RWPE2 (cell line): Measurements from ENCODE around the gene ADRB1.

ENCODE experiments used
- ATAC-seq: fragments of 200-7000 bp; cut with Tn5 transposase; 3 replicates; pipeline ENCODE4 v1.9.1; 2021; ENCODE audit warnings: low read depth
- DNase-seq: peaks from one replicate; pipeline ENCODE4 v3.0.0-alpha.2; 2020; ENCODE audit warnings: low spot score
- H3K27ac ChIP-seq: fragments of 450-650 bp; 2 replicates; pipeline ENCODE4 v1.5.1; 2017; ENCODE audit warnings: mild to moderate bottlenecking; ENCODE audit not compliant: poor library complexity, severe bottlenecking
- H3K27me3 ChIP-seq: fragments of 250-450 bp; sonication (Bioruptor Pico); 2 replicates; pipeline ENCODE4 v1.5.1; 2021; ENCODE audit warnings: mild to moderate bottlenecking, moderate library complexity; ENCODE audit not compliant: insufficient read depth, poor library complexity, severe bottlenecking
- H3K36me3 ChIP-seq: fragments of 250-450 bp; sonication (Bioruptor Pico); 2 replicates; pipeline ENCODE4 v1.5.1; 2020; ENCODE audit warnings: low read depth, mild to moderate bottlenecking, moderate library complexity
- H3K4me1 ChIP-seq: fragments of 250-450 bp; sonication (Bioruptor Pico); 2 replicates; pipeline ENCODE4 v1.5.1; 2021; ENCODE audit warnings: mild to moderate bottlenecking, moderate library complexity; ENCODE audit not compliant: insufficient read depth, poor library complexity, severe bottlenecking
- H3K4me3 ChIP-seq: fragments of 250-450 bp; sonication (Bioruptor Pico); 2 replicates; pipeline ENCODE4 v1.5.1; 2021; ENCODE audit warnings: mild to moderate bottlenecking, moderate library complexity; ENCODE audit not compliant: severe bottlenecking
- H3K9me3 ChIP-seq: fragments of 250-450 bp; sonication (Bioruptor Pico); 2 replicates; pipeline ENCODE4 v1.5.1; 2021; ENCODE audit warnings: mild to moderate bottlenecking, moderate library complexity; ENCODE audit not compliant: severe bottlenecking
- TF ChIP-seq, protein P1 (sequence below): fragments of 450-650 bp; IDR thresholded peaks from one replicate; pipeline ENCODE4 v1.5.1; 2017; ENCODE audit warnings: mild to moderate bottlenecking, moderate library complexity; ENCODE audit not compliant: poor library complexity, severe bottlenecking

The ADRB1 gene

DNA sequence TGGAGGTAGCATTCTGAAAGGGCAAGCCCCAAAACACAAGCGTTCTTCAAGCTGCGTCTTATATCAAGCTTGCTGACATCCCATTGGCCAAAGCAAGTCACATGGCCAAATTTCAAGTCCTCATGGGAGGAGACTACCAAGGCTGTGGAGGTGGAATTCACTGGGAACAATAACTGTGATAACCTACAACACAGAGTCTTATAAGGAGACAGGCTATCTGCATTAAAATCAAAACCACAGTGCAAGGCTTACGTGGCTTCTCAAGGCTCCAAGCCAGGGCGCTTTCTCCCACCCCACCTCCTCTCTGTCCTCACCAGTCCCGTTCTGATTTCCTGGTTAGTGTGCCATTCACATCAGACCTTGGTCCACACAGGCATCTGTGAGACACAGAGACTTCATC, 39.4 kb downstream of the ADRB1 start:
- H3K27me3 ChIP-seq: no peaks in the 10 kb centered on the region
- no peak overlapping the region for H3K4me3 ChIP-seq
- DNase-seq (no peak), ATAC-seq (no peak)
- no peak overlapping the region for H3K27ac ChIP-seq
- H3K9me3 ChIP-seq: no peaks in the 10 kb centered on the region
- peaks cover 4% of the 10 kb centered on the region for H3K4me1 ChIP-seq
- H3K36me3 ChIP-seq: no peaks in the 10 kb centered on the region
- TF ChIP-seq, protein P1, sequence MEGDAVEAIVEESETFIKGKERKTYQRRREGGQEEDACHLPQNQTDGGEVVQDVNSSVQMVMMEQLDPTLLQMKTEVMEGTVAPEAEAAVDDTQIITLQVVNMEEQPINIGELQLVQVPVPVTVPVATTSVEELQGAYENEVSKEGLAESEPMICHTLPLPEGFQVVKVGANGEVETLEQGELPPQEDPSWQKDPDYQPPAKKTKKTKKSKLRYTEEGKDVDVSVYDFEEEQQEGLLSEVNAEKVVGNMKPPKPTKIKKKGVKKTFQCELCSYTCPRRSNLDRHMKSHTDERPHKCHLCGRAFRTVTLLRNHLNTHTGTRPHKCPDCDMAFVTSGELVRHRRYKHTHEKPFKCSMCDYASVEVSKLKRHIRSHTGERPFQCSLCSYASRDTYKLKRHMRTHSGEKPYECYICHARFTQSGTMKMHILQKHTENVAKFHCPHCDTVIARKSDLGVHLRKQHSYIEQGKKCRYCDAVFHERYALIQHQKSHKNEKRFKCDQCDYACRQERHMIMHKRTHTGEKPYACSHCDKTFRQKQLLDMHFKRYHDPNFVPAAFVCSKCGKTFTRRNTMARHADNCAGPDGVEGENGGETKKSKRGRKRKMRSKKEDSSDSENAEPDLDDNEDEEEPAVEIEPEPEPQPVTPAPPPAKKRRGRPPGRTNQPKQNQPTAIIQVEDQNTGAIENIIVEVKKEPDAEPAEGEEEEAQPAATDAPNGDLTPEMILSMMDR: no peak

DNA sequence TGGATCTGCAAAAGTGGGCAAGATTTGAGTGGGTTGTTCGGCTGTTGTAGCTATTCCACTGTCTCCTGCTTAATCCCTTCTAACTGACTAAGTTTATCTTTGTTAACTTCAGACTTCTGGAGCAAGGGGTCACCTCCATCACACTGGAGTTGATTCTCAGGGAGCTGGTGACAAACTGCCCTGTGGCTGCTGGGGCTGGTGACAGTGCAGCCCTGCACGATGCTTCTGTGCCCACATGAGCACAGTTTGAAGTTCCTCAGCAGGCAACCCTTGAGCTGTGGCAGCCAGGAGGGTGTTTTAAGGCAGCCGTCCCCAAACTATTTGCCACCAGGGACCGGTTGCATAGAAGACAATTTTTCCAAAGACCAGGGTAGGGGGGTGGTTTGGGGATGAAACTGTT, 40.5 kb downstream of the ADRB1 start:
- H3K36me3 ChIP-seq: no peaks in the 10 kb centered on the region
- DNase-seq (no peak), ATAC-seq (no peak)
- no peak overlapping the region for H3K4me3 ChIP-seq
- TF ChIP-seq, protein P1: no peak
- no peak overlapping the region for H3K27ac ChIP-seq
- no peaks in the 10 kb centered on the region for H3K27me3 ChIP-seq
- no peaks in the 10 kb centered on the region for H3K9me3 ChIP-seq
- H3K4me1 ChIP-seq: peaks cover 4% of the 10 kb centered on the region

DNA sequence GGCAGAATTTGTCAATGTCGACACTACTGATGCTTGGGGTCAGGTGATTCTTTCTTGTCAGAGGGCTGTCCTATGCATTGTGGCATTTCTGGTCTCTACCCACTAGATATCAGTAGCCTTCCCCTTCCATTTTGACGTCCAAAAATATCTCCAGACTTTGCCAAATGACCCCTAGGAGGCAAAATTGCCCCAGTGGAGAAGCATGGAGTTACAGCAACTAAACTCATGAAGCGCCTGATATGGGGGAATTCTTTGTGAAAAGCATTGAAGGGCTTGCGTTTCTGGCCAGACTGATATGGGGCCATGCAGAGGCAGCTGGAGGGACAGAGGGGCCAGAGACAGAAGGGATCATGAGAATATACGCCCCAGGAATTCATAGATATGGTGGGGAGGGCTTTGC, 43.6 kb downstream of the ADRB1 start:
- no peak overlapping the region for H3K27ac ChIP-seq
- no peak overlapping the region for H3K4me3 ChIP-seq
- TF ChIP-seq, protein P1: no peak
- ATAC-seq (no peak), DNase-seq (no peak)
- no peaks in the 10 kb centered on the region for H3K27me3 ChIP-seq
- no peaks in the 10 kb centered on the region for H3K9me3 ChIP-seq
- H3K4me1 ChIP-seq: no peaks in the 10 kb centered on the region
- no peaks in the 10 kb centered on the region for H3K36me3 ChIP-seq

DNA sequence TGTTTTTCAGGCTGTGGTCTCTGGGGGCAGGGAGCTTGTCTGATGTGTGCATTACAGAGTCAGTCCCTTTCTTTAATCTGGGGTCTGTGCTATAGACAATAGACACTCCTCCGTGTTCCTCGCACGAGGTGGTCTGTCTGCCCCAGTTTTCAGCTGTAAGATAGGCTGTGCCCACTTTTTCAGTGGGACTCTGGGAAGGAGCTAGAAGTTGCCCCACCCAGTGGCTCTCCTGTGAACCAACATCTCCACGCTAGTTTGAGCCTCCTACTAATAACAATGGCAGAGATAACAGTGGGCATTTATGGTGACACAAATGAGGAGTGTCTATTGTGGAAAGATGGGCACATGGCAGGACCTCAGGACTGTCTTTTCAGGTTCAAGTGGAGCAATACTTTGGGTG, 44.0 kb downstream of the ADRB1 start:
- no peaks in the 10 kb centered on the region for H3K27me3 ChIP-seq
- no peak overlapping the region for H3K4me3 ChIP-seq
- no peak overlapping the region for H3K27ac ChIP-seq
- no peaks in the 10 kb centered on the region for H3K4me1 ChIP-seq
- H3K9me3 ChIP-seq: no peaks in the 10 kb centered on the region
- no peak for DNase-seq
- TF ChIP-seq, protein P1: no peak
- no peak for ATAC-seq
- no peaks in the 10 kb centered on the region for H3K36me3 ChIP-seq

DNA sequence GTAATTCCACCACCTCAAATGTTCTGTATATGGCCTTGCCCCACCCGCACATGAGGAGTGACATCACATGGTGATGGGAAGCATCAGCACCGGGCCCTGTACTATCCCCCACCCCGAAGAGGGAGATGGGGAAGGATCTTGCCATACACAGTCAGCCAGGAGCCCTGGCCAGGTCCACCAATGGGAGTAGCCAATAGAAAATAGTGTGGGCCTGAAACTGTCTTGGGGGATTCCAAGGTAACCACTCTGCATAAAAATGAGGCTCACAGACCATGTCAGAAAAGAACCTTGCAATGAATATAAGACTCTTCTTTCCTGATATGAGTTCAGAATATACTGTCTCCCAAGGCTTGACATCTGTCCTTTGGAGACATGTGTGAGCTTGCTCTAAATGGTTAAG, 51.1 kb downstream of the ADRB1 start:
- H3K27ac ChIP-seq: no peak overlapping the region
- no peaks in the 10 kb centered on the region for H3K36me3 ChIP-seq
- TF ChIP-seq, protein P1: no peak
- ATAC-seq (no peak), DNase-seq (no peak)
- H3K4me3 ChIP-seq: no peak overlapping the region
- H3K27me3 ChIP-seq: no peaks in the 10 kb centered on the region
- no peaks in the 10 kb centered on the region for H3K4me1 ChIP-seq
- no peaks in the 10 kb centered on the region for H3K9me3 ChIP-seq
